ENCODE results near the gene CPNE7.

Gene CPNE7

DNA sequence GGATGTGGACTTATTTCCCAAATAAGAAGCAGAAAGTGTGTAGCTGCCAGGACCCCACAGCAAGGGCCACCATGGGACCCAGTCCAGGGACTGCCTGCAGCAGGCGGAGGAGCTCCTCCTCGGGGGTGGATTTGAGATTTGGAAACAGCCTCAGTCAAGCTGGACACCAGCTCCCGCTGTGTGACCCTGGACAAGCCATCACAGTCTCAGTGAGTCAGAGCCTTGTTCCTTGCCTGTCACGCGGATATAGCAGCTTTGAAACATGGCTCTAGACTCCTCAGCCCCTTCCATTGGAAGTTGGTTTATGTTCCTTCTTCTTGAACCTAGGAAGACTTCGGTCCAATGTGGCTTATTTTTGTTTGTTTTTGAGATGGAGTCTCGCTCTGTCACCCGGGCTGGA, 25.4 kb downstream of the CPNE7 start:
- no peaks in the 10 kb centered on the region for H3K79me2 ChIP-seq (ENCODE audit: insufficient read depth, low read length)

GRCh38 chr16:89601906-89602272, 26.3 kb downstream of the CPNE7 start:
- Histone ChIP-seq H3K36me3 (ENCODE audit: insufficient read depth, low read length) (no peaks in the 10 kb centered on the region), H3K4me1 (ENCODE audit: insufficient read depth, low read length) (peaks cover 39% of the 10 kb centered on the region), H3K4me3 (ENCODE audit: low read depth in 1 of 2, low read length in 2 of 2) (peak overlapping the region in 1 of 2 experiments; percentile 40; a peak in 1 of 4 replicates), H3K79me2 (ENCODE audit: insufficient read depth, low read length) (no peaks in the 10 kb centered on the region), H3K9ac (ENCODE audit: low read depth, low read length) (peak overlapping the region; percentile 24; the same call in 1 of the 2 replicates), H3K27ac (ENCODE audit: low read length) (peak overlapping the region; percentile 75), H3K27me3 (ENCODE audit: insufficient read depth, low read length, poor library complexity) (no peaks in the 10 kb centered on the region), H3K9me3 (ENCODE audit: insufficient read depth, low read length, severe bottlenecking) (no peaks in the 10 kb centered on the region), H3K4me2 (ENCODE audit: insufficient read depth, low read length) (peak overlapping the region; percentile 65), H4K20me1 (ENCODE audit: insufficient read depth, low read length) (0 out of 2 replicates have a peak, but pooled peaks cover 3% of the 10 kb centered on the region), H2AFZ (ENCODE audit: low read depth, low read length) (no peak overlapping the region)
- DNase-seq = no peak
- ATAC-seq (ENCODE audit: insufficient read depth, low read depth) = no peak
- TF ChIP-seq CTCF (IDR thresholded peaks at IDR 0.05; ENCODE audit: borderline replicate concordance, extremely low read depth, low read length, poor library complexity, severe bottlenecking) (no peak), EZH2 (IDR thresholded peaks at IDR 0.05; ENCODE audit: borderline replicate concordance, low read depth, low read length, severe bottlenecking) (no peak)

More for the DNA sequence above, 25.4 kb downstream of the CPNE7 start:
- Histone ChIP-seq H3K4me3 (ENCODE audit: low read depth in 1 of 2, low read length in 2 of 2) (no peak overlapping the region), H4K20me1 (ENCODE audit: insufficient read depth, low read length) (0 out of 2 replicates have a peak, but pooled peaks cover 3% of the 10 kb centered on the region), H3K27me3 (ENCODE audit: insufficient read depth, low read length, poor library complexity) (no peaks in the 10 kb centered on the region), H2AFZ (ENCODE audit: low read depth, low read length) (no peak overlapping the region), H3K27ac (ENCODE audit: low read length) (no peak overlapping the region), H3K4me2 (ENCODE audit: insufficient read depth, low read length) (no peak overlapping the region), H3K36me3 (ENCODE audit: insufficient read depth, low read length) (peaks cover 2% of the 10 kb centered on the region), H3K9me3 (ENCODE audit: insufficient read depth, low read length, severe bottlenecking) (no peaks in the 10 kb centered on the region), H3K9ac (ENCODE audit: low read depth, low read length) (no peak overlapping the region), H3K4me1 (ENCODE audit: insufficient read depth, low read length) (peaks cover 29% of the 10 kb centered on the region)
- TF ChIP-seq CTCF (IDR thresholded peaks at IDR 0.05; ENCODE audit: borderline replicate concordance, extremely low read depth, low read length, poor library complexity, severe bottlenecking) = no peak
- no peak for TF ChIP-seq EZH2 (IDR thresholded peaks at IDR 0.05; ENCODE audit: borderline replicate concordance, low read depth, low read length, severe bottlenecking)
- DNase-seq (no peak), ATAC-seq (ENCODE audit: insufficient read depth, low read depth) (no peak)

DNA sequence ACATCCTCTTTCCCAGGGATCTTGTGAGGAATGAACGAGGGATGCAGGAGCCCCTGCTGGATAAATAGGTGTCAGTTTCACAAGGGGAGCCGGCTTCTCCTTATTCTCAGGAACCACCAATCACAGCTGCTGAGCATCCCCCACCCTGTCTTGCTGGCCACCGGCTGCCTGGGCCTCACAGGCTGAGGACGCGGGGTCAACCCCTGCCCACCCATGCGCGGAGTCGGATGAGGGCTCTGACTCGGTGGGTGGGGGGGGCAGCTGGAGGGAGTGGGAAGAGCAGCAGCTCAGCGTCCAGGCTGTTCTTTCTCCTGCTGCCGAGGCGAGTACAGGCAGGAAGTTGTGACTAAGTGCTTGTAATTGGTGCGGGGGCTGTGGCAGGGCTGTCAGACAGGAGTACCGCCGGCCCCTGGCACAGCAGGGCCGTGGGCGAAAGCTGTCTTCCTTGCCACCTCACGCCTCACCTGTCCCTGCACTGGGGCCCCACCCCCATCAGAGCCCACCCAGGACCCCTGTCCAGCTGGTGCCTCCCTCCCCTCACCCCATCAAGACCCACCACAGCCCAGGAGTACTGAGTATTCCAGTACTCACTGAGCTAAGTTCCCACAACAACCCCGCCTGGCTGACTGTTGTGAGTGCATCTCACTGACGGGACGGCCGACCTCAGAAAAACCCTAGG, 26.9 kb downstream of the CPNE7 start:
- TF ChIP-seq CTCF (IDR thresholded peaks at IDR 0.05; ENCODE audit: borderline replicate concordance, extremely low read depth, low read length, poor library complexity, severe bottlenecking) (no peak), EZH2 (IDR thresholded peaks at IDR 0.05; ENCODE audit: borderline replicate concordance, low read depth, low read length, severe bottlenecking) (no peak)
- H3K9me3 ChIP-seq (ENCODE audit: insufficient read depth, low read length, severe bottlenecking) = no peaks in the 10 kb centered on the region
- no peaks in the 10 kb centered on the region for H3K79me2 ChIP-seq (ENCODE audit: insufficient read depth, low read length)
- H4K20me1 ChIP-seq (ENCODE audit: insufficient read depth, low read length) = 0 out of 2 replicates have a peak, but pooled peaks cover 3% of the 10 kb centered on the region
- no peaks in the 10 kb centered on the region for H3K36me3 ChIP-seq (ENCODE audit: insufficient read depth, low read length)
- peak overlapping the region; percentile 24 for H3K9ac ChIP-seq (ENCODE audit: low read depth, low read length)
- peak overlapping the region in 1 of 2 experiments; percentile 40; a peak in 2 of 4 replicates for H3K4me3 ChIP-seq (ENCODE audit: low read depth in 1 of 2, low read length in 2 of 2)
- H2AFZ ChIP-seq (ENCODE audit: low read depth, low read length) = peak overlapping the region; percentile 30; the same call in 1 of the 2 replicates
- ATAC-seq (ENCODE audit: insufficient read depth, low read depth) (peak; percentile 77), DNase-seq (peak; percentile 67)
- H3K4me1 ChIP-seq (ENCODE audit: insufficient read depth, low read length) = peaks cover 44% of the 10 kb centered on the region
- H3K27me3 ChIP-seq (ENCODE audit: insufficient read depth, low read length, poor library complexity) = no peaks in the 10 kb centered on the region
- peak overlapping the region; percentile 65 for H3K4me2 ChIP-seq (ENCODE audit: insufficient read depth, low read length)
- peak overlapping the region; percentile 75 for H3K27ac ChIP-seq (ENCODE audit: low read length)
